HG03520 (cell line): ENCODE results near the gene STX10.

ENCODE experiments used
- ATAC-seq: cut with Tn5 transposase; IDR thresholded peaks from one replicate; pipeline ENCODE4 v1.9.1; 2021; ENCODE audit warnings: mild to moderate bottlenecking, moderate library complexity; ENCODE audit not compliant: unreplicated experiment

STX10 gene

DNA sequence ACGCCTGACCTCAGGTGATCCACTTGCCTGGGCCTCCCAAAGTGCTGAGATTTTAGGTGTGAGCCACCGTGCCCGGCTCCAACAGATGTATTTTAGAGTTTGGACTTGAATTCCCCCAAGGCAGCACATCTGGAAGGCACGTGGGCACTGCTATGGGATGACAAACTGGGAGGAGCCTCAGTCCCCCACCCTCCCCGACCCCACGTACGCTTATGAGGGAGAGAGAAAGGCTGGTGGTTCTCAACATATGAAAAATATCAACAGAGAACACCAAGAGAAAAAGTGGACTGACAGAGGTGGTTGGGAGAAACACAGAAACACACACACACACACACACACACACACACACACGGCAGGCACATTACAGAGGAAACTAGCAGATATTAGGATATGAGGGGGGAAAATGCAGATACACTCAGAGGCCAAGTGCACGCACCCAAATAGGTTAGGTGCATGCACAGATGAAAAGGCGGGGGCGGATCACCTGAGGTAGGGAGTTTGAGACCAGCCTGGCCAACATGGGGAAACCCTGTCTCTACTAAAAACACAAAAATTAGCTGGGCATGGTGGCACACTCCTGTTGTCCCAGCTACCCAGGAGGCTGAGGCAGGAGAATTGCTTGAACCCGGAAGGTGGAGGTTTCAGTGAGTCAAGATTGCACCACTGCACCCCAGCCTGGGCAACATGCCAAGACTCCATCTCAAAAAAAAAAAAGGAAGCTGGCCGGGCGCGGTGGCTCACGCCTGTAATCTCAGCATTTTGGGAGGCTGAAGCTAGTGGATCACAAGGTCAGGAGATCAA, 3.2 kb downstream of the STX10 start:
- ATAC-seq: no peak

DNA sequence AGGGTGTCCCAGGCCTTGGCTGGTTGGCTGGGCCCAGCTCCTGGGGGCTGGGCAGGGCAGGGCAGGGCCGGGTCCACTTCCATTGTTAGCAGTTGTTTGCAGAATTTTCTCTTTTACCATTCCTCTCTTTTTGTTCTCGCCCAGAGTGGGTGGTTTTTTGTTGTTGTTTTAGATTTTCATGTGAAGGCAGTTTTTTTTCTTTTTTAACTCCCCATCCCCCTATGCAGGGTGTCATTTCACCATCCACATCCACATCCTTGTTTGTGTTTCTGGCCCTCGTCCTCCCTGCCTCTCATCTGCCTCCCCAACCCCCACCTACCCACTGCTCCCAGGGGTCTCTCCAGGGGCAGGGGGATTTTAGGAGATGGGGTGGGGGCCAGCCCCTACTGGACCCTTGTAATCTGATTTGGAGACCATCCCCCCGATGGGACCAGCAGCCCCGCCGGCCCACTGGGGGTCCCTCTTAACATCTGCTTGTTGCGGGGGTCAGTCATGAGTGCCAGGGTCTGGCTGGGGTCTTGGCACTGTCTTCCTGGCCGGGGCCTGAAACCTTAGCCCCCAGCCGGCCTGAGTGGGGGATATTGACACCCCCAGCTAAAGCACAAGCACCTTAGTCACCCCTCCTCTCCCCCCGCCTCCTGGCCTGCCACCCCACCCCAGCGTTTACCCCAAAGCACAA, 10.4 kb downstream of the STX10 start:
- ATAC-seq: no peak

DNA sequence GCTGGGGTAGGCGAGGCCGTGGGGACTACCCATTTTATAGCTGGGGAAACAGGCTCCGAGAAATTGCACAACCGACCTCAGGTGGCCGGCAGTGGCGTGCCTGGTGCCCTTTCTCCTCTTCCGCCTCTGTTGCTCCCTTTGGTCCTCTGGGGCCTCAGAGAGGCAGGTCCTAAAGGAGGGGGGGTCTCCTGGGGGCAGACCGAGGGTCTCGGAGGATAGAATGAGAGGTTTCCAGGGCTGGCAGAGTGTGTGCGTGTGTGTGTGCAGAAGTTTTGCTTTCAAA, 11.3 kb downstream of the STX10 start:
- no peak for ATAC-seq

DNA sequence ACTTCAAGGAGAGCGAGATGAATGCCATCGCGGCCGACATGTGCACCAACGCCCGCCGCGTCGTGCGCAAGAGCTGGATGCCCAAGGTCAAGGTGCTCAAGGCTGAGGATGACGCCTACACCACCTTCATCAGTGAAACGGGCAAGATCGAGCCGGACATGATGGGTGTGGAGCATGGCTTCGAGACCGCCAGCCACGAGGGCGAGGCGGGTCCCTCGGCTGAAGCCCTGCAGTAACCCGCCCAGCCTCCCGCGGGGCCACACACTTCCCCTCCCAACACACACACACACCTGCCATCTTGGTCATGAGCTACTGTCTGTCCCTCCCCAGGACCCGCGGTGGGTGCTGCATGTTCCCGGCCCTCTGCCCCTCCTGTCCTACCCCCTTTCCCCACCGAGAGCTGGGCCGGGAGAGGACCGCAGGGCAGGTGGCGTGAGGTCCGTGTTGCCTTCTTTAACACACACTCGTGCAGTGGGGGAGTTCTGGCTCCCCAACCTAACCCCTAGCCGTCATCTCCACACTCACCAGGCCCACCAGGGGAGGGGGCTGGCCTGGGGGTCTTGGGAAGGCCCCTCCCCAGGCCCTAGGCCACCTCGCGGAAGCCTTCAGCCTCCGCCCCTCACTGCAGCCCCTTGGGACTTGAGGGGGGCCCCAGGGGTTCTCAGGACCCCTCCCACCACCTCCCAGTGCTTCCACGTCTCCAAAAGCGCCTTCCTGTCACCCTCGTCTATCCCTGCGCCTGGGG, 11.8 kb downstream of the STX10 start:
- no peak for ATAC-seq

DNA sequence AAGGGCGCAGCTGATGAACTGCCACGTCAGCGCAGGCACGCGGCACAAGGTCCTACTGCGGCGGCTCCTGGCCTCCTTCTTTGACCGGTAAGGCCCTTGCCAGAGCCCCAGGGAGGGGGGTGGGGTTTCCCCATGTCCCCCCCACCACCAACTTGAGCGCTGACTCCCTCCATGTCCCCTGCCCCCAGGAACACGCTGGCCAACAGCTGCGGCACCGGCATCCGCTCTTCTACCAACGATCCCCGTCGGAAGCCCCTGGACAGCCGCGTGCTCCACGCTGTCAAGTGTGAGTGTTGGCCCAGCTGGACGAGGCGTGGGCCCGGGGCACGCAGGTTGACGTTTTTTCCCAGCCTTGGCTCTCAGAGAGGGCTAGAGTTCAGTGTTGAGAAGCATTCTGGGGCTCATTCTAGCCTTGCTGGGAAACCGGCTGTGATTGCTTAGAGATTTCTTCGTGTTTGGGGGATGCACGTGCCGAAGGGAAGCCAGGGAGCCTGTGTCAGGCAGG, 12.8 kb downstream of the STX10 start:
- no peak for ATAC-seq

DNA sequence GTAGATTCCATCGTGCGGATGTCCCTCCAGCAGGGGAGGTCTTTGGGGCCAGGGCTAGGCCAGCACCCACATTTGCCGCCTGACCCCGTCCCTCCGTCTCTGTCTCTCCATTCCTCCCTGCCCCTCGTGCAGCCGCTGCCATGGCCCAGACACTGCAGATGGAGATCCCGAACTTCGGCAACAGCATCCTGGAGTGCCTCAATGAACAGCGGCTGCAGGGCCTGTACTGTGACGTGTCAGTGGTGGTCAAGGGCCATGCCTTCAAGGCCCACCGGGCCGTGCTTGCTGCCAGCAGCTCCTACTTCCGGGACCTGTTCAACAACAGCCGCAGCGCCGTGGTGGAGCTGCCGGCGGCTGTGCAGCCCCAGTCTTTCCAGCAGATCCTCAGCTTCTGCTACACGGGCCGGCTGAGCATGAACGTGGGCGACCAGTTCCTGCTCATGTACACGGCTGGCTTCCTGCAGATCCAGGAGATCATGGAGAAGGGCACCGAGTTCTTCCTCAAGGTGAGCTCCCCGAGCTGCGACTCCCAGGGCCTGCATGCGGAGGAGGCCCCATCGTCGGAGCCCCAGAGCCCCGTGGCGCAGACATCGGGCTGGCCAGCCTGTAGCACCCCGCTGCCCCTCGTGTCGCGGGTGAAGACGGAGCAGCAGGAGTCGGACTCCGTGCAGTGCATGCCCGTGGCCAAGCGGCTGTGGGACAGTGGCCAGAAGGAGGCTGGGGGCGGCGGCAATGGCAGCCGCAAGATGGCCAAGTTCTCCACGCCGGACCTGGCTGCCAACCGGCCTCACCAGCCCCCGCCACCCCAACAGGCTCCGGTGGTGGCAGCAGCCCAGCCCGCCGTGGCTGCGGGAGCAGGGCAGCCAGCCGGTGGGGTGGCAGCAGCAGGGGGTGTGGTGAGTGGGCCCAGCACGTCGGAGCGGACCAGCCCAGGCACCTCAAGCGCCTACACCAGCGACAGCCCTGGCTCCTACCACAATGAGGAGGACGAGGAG, 14.8 kb downstream of the STX10 start:
- ATAC-seq: no peak

DNA sequence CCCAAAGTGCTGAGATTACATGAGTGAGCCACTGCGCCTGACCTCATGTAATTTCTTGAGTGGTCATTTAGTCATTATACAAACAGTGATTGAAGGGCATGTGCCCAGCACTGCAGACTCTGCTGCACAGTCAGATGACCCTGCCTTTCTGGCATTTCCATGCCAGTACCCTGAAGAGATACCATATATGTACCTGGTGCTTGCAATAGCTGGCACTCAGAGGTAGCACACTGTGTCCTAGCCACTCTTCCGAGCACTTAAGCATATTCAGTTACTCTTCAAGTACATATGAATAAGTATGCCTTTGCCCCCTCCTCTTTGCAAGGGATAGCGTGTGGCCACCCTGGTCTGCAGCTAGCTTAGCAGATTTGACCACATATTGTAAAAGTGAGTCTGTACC, 15.5 kb downstream of the STX10 start:
- ATAC-seq: no peak

DNA sequence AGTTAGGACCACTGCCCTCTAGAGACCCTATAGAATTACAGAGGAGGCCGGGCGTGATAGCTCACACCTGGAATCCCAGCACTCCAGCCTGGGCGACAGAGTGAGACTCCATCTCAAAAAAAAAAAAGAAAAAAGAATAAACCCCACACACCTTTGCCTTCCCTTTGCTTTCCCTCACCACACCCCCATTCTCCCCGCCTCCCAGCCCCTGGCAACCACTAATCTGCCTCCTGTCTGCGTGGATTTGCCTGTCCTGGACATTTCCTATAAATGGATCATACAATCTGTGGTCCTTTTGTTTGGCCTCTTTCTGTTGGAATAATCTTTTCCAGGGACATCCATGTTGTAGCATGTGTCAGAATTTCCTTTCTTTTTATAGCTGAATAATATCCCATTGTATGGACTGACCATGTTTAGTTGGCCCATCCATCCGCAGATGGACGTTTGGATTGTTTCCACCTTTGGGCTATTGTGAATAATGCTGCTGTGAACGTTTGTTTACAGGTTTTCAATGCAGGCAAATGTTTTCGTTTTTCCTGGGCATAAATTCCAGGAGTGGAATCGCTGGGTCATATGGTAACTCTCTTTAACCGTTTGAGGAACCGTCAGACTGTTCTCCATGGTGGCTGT, 16.8 kb downstream of the STX10 start:
- no peak for ATAC-seq

DNA sequence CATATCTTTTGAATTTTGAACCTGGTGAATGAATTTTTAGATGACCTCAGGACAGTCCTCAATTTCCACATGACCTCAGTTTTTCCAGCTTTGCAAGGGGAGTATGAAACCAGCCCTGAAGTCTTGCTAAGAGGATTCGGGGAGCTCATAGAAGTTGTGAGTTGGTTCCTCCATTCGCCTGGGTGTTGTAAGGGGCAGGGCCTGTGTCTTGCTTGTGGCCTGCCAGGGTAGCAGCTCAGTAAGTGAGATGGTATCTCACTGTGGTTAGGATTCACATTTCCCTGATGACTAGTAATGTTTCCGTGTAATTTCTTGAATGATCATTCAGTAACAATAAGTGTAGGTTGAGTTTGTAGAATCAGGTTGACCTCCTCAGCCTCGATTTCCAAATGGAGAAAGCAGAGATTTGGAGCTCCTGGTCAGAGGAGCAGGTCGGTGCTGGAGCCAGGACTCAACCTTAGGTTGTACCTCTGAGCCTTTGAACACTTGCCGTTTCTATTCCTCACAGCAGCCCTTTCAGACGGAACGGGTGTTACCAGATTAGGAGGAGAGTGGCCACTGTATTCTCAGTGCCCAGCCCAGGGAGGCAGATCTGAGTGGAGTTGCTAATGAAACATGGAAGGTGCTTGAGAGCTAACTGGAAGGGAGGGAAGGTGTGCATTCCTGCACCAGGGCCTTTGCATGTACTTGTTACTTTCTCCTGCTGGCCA, 17.5 kb downstream of the STX10 start:
- no peak for ATAC-seq

DNA sequence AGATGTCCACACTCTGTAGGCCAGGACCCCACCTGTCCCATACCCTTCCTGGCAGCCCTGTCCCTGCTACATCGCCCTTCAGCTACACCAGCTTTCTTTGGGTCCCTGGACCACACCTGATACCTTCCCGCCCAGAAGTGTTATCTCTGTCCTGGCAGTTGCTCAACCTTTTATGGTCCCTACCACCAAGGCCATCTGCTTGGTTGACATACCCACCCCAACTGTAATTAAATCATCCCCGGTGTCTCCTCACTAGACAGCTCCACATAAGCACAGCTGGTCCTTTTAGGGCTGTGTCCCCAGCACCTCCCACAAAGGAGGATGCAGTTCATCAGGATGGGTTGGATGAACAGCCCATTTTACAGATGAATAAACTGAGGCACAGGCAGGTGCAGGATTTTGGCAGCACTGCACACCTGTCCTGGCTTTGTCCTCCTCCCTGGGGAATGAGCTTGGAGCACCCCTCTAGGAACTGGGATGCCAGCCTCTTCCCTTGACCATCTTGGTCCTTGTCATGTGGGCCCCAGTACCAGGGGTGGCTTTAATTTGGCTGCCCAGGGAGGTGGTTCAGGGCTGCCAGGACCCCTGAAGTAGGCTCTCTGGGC, 19.2 kb downstream of the STX10 start:
- no peak for ATAC-seq

DNA sequence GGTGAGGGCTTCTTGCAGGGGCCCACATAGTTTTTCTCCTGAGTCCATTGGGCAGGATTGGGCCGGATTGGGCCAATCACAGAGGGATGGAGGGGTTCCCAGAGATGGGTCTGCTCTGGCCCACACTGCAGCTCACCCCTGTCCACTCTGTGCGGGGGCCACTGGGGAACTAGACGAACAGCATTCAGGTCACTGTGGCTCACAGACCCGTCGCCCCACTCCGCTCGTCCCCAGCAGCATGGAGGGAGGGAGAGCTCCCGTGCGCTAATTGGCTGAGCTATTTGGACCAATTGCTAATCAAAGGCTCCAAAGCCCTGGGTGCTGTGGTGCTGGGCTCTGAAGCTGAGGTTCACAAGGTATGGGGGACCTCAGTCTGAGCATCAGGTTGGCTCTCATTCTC, 20.8 kb downstream of the STX10 start:
- no peak for ATAC-seq

DNA sequence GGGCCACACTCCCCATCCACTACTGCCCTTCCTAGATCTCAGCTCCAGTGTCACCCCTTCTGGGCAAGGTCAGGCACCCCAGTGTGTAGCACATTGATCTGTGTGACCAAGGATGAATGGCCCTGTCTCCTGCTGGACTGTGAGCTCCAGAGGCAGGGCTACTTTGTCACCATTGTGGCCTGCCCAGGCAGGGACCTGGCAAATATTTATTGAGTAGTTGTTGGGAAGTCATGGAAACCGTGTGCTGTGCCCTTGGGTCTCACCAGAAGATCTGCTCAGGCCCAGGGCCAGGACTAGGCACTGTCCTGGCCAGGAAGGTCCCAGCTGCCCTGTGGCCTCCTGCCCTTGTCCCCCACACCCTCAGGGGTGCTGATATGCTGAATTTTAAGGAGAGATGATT, 21.6 kb downstream of the STX10 start:
- no peak for ATAC-seq

DNA sequence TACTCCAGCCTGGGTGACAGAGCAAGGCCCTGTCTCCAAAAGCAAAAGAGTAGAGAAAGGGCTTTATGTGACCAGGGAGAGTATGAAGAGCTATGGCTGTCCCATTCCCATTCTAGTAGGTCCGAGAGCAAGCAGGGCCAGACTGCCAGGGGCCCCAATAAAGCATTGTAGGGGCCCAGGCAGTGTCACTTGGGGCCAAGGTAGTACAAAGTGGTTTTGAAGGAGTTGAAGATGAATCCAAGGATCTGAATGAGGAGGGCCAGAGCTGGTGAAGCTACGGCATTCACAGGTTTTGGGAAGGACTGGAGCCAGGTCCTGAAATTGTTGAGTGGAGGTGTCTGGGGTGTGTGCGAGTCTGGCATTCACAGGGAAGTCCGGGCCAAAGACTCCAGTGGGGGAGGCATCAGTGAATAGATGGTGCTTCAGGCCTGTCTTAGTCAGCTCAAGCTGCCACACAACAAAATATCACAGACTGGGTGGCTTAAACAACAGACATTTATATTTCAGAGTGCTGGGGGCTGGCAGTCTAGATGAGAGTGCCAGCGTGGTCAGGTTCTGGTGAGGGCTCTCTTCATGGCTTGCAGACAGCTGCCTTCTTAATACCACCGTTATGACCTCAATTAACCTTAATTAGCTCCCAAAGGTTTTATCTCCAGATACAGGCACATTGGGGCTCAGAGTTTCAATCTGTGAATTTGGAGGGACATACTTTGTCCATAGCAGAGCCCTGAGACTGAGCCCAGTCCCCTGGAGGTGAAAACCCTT, 22.2 kb downstream of the STX10 start:
- no peak for ATAC-seq

DNA sequence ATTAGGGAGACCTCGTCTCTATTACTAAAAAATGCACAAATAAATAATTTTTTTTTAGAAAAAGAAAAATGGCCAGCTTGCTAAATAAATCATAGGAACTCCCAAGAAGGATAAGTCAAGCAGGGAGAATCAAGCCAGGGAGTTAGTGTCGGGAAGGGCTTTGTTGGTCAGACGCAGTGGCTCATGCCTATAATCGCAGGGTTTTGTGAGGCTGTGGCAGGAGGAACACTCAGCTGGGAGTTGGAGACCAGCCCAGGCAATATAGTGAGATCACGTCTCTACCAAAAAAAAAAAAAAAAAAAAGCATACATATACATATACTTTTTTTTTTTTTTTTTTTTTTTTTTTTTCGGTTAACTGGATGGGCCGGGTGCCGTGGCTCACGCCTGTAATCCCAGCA, 23.1 kb downstream of the STX10 start:
- ATAC-seq: no peak

DNA sequence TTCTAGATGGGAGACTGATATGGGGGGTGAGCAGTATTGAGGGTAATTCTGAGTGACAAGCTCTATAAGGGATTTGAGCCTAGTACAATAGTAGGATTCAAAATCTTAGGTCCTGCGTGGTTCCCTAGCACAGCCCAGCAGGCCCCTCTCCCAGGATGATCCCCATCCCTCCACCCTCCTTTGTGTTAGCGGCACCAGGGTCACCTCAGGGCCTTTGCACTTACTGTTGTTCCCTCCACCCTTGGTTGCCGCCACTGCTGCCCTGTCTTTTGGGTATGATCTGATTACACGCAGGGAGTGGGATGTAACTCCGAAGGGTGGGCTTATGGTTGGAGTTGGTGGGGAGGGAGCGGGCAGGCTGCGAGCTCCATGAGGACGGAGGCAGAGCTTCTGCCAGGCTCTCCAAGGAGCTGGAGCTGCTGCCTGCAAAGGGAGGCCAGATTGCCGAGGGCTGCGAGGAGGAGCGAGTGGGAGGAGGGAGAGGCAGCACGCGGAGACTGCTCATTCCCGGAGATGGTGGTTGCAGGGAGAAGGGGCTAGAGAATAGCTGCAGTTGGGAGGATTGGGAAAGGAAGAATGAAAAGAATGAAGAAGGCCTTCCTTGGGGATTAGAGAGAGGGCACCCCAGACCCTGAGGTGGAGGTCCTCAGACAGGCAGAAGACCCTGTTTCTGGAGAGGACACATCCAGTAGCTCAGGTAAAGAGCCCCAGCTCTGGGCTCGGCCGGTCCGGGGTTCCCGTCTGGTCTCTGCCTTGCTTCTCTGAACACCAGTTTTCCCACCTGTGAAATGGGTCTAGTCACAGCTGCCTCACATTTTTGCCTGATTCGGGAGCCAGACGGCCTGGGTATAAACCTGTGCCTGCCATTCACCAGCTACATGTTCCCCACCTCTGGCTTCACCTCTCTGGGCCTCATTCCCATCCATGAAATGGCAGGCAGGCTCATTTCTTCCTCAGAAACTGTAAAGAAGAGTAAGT, 26.9 kb downstream of the STX10 start:
- ATAC-seq: no peak

DNA sequence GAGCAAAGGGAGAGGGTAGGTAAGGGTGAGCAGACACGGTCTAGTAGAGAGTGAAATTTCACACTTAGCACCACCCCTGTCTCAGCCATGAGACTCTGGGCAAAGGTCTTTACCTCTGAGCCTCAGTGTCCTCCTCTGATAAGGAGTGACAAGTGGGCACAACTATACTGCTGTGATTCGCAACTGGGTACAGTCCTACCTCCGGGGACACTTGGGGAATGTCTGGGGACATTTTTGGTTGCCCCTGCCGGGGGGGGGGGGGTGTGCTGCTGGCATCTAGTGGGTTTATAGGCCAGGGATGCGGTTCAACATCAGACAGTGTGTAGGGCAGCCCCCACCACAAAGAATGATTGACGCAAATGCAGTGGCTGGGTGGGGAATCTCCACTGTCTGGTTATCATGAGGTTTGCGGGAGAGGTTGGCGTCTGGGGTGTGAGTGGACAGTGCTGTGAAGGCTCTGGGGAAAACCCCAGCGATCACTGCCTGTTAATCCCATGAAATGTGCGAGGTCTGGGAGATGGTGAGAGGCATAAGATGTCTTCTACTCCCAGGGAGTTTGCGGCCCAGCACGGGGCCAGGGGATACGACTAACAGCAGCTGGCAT, 27.8 kb downstream of the STX10 start:
- ATAC-seq: no peak
